NT2/D1 (cell line): ENCODE measurements around the gene ASGR1.

ENCODE experiments used
- DNase-seq: peaks from one replicate; pipeline ENCODE4 v3.0.0-alpha.2; 2011; ENCODE audit warnings: low read depth, low spot score
- H3K27me3 ChIP-seq: 2 replicates; pipeline ENCODE4 v1.6.0; 2011; ENCODE audit warnings: mild to moderate bottlenecking; ENCODE audit not compliant: insufficient read length, insufficient read depth
- H3K36me3 ChIP-seq: 2 replicates; pipeline ENCODE4 v1.6.1; 2011; ENCODE audit warnings: mild to moderate bottlenecking, low read length, mixed read lengths; ENCODE audit not compliant: insufficient read depth, insufficient read length
- H3K4me1 ChIP-seq: 2 replicates; pipeline ENCODE4 v1.5.1; 2011; ENCODE audit not compliant: insufficient read depth, insufficient read length
- H3K4me3 ChIP-seq: 2 replicates; pipeline ENCODE4 v1.5.1; 2011; ENCODE audit warnings: low read depth; ENCODE audit not compliant: insufficient read length
- H3K9ac ChIP-seq: 2 replicates; pipeline ENCODE4 v1.6.0; 2011; ENCODE audit warnings: low read depth; ENCODE audit not compliant: insufficient read length
- H3K9me3 ChIP-seq: 2 replicates; pipeline ENCODE4 v1.5.1; 2011; ENCODE audit warnings: mild to moderate bottlenecking, low read length; ENCODE audit not compliant: insufficient read depth
- SUZ12 ChIP-seq: IDR thresholded peaks from 2 replicates; pipeline ENCODE4 v1.6.1; 2011; ENCODE audit not compliant: insufficient read length, insufficient read depth; ENCODE audit errors: extremely low read depth
- YY1 ChIP-seq: IDR thresholded peaks from 2 replicates; pipeline ENCODE4 v1.6.1; 2011; ENCODE audit not compliant: insufficient read length, insufficient read depth
- ZNF274 ChIP-seq: IDR thresholded peaks from 2 replicates; pipeline ENCODE4 v1.6.1; 2011; ENCODE audit warnings: mild to moderate bottlenecking, low read depth, low read length

Gene ASGR1

DNA sequence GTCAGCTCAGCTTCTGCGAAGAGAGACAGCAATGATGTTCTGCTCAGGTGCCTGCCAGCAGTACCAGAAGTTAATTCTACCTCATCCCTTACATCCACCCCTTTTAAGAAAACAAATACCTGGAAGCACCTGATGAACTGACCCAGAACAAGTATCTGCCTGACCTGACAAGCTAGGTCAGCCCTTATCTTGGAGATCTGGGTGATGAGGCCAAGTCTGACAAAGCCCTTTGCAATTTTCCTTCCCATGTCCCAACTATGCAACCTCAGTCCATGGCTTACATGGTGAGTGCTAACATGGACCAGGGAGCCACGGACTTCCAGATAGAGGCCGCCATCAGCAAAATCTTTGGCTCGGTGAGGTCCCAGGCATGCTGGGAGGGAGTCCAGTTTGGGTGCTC lies 44.2 kb upstream of the ASGR1 start:
- TF ChIP-seq SUZ12 (no peak), YY1 (no peak), ZNF274 (no peak)
- no peaks in the 10 kb centered on the region for H3K27me3 ChIP-seq
- H3K4me1 ChIP-seq = peaks cover 24% of the 10 kb centered on the region
- H3K9ac ChIP-seq = no peak overlapping the region
- no peaks in the 10 kb centered on the region for H3K9me3 ChIP-seq
- H3K4me3 ChIP-seq = no peak overlapping the region
- H3K36me3 ChIP-seq = peaks cover 74% of the 10 kb centered on the region
- DNase-seq = no peak

DNA sequence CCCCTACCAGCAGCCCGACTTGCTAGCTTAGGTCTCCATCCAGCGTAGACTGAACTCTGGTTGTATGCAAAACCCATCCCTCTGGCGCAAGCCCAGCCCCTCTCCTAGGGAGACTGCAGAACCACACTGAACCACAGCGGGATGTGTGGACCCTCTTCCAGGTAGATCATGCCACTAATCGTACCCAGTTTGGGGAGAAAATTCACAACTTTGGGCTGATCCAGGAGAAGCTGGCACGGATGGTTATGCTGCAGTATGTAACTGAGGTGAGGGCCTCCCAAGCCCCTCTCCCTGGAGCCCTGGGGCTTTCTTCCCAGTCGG lies 43.8 kb upstream of the ASGR1 start:
- Histone ChIP-seq H3K4me1 (peaks cover 25% of the 10 kb centered on the region), H3K9me3 (no peaks in the 10 kb centered on the region), H3K4me3 (no peak overlapping the region), H3K9ac (no peak overlapping the region), H3K36me3 (peaks cover 71% of the 10 kb centered on the region), H3K27me3 (no peaks in the 10 kb centered on the region)
- no peak for DNase-seq
- TF ChIP-seq YY1 = no peak
- no peak for TF ChIP-seq SUZ12
- TF ChIP-seq ZNF274 = no peak

DNA sequence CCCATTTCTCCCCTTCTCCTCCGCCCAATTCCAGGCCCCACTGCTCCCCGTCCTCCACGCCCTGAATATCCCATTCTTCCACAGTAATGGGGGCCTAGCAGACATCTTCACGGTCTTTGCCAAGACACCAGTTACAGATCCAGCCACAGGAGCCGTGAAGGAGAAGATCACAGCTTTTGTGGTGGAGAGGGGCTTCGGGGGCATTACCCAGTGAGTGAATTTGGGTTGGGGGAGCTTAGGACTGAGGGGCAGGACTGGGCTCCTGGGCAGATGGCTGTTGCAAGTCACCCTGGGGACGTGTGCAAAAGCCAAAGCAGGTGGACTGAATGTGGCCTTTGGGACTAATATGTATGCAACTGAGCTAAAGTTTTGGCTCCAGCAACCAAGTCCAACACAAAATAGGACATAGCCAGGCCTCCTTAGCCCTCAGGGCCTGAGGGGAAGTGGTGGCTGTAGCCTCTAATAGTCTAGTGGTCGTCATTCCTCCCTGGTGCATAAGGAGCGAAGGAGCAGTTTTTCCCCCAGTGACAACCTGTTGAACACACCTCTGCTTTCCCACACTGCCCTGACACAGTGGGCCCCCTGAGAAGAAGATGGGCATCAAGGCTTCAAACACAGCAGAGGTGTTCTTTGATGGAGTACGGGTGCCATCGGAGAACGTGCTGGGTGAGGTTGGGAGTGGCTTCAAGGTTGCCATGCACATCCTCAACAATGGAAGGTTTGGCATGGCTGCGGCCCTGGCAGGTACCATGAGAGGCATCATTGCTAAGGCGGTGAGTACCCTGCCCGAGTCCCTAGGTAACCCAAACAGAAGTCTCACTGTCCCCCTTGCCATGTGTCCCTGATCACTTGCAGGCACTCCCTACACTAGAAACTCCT lies 43.2 kb upstream of the ASGR1 start:
- TF ChIP-seq YY1 (no peak), ZNF274 (no peak)
- Histone ChIP-seq H3K4me1 (peaks cover 26% of the 10 kb centered on the region), H3K9ac (no peak overlapping the region), H3K27me3 (no peaks in the 10 kb centered on the region), H3K9me3 (no peaks in the 10 kb centered on the region), H3K36me3 (peaks cover 66% of the 10 kb centered on the region), H3K4me3 (no peak overlapping the region)
- DNase-seq = no peak

DNA sequence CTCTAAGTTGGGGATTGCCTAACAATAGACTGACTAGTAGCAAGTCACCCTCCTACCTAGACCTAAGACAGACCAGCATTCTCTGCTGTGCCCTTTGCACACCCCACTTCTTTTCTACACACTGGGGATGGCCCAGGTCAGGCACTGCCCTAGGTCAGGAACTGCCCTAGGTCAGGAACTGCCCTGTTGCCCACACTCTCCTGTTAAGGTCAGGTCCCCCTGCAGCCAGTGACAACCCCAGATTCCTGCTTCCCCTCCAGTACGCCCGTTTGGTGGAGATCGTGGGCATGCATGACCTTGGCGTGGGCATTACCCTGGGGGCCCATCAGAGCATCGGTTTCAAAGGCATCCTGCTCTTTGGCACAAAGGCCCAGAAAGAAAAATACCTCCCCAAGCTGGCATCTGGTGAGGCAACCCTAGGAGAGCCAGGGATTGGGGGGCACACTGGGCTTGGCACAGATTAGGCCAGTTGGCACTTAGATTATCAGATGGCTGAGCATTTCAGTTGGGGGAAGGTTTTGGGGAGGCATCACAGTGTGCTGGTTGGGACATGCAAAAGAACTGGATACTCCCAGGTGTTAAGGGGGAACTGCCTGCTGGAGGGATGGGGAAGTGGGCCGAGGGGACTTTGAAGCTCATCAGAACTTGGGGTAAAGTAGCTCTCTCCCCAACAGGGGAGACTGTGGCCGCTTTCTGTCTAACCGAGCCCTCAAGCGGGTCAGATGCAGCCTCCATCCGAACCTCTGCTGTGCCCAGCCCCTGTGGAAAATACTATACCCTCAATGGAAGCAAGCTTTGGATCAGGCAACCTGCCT lies 42.3 kb upstream of the ASGR1 start:
- no peak for DNase-seq
- H3K36me3 ChIP-seq = peaks cover 58% of the 10 kb centered on the region
- no peak overlapping the region for H3K4me3 ChIP-seq
- H3K27me3 ChIP-seq = no peaks in the 10 kb centered on the region
- TF ChIP-seq ZNF274 (no peak), SUZ12 (no peak), YY1 (no peak)
- H3K4me1 ChIP-seq = peaks cover 26% of the 10 kb centered on the region
- no peaks in the 10 kb centered on the region for H3K9me3 ChIP-seq
- peak overlapping the region; percentile 92 for H3K9ac ChIP-seq

DNA sequence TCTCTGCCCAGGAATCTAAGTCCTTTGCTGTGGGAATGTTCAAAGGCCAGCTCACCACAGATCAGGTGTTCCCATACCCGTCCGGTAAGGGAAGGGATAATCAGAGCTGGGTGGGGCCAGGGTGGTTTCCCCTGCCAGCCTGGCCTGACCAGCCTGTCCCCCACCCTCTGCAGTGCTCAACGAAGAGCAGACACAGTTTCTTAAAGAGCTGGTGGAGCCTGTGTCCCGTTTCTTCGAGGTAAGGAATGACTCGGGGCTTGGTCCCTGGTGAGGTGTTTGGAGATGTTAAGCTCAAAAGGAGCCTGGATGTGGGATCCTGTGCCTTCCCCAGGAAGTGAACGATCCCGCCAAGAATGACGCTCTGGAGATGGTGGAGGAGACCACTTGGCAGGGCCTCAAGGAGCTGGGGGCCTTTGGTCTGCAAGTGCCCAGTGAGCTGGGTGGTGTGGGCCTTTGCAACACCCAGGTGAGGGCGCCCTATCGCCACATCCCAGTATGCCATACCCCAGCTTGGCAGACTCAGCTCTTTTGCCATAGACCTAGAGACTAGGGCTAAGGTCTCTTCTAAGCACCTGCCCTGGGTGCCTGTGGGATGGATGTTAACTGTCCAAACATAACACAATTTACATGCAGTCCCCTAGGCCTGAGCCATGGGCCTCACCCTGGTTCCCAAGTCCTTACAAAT lies 41.6 kb upstream of the ASGR1 start:
- peak overlapping the region; percentile 92 for H3K9ac ChIP-seq
- peaks cover 26% of the 10 kb centered on the region for H3K4me1 ChIP-seq
- H3K9me3 ChIP-seq = no peaks in the 10 kb centered on the region
- no peak for TF ChIP-seq YY1
- TF ChIP-seq ZNF274 = no peak
- TF ChIP-seq SUZ12 = no peak
- DNase-seq = no peak
- peak overlapping the region; percentile 82 for H3K4me3 ChIP-seq
- peaks cover 50% of the 10 kb centered on the region for H3K36me3 ChIP-seq
- H3K27me3 ChIP-seq = no peaks in the 10 kb centered on the region

DNA sequence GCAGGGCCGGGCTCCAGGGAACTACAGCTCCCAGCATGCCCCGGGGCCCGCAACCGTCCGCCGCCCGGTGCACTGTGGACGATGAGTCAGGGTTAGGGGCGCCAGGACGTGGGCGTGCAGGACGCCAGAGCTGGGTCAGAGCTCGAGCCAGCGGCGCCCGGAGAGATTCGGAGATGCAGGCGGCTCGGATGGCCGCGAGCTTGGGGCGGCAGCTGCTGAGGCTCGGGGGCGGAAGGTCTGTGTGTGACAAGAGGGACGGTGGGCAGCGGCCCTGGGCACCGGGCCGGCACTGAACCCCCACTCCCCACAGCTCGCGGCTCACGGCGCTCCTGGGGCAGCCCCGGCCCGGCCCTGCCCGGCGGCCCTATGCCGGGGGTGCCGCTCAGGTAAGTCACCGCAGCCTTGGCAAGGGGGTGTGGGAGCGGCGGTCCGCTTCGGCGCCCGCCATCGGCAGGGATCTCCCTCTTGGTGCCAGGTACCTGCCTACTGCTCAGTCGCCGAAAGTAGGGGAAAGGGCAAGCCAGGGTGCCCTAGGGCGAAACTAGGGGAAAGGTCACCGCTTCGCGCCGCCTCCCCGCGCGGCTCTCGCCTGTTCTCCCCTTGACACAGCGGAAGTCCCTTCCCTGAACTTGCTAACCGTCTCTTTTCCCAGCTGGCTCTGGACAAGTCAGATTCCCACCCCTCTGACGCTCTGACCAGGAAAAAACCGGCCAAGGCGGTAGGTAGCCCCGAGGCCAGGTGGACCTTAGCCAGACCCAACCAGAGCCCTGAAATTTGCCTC lies 40.8 kb upstream of the ASGR1 start, which contains the start of the genes ACADVL and DLG4:
ACADVL (plus strand) TSS at position 127 of the 781 bp plus-strand sequence; CDS start at position 174, 47 bp downstream.
DLG4 (minus strand) TSS at position 25 of the 781 bp plus-strand sequence.
- peaks cover 43% of the 10 kb centered on the region for H3K36me3 ChIP-seq
- H3K9ac ChIP-seq = peak within 1 kb of the TSS; percentile 92
- no peaks in the 10 kb centered on the region for H3K27me3 ChIP-seq
- no peak for DNase-seq
- TF ChIP-seq SUZ12 = no peak
- no peak for TF ChIP-seq YY1
- no peak for TF ChIP-seq ZNF274
- peaks cover 26% of the 10 kb centered on the region for H3K4me1 ChIP-seq
- peak within 1 kb of the TSS; percentile 82 for H3K4me3 ChIP-seq
- H3K9me3 ChIP-seq = no peaks in the 10 kb centered on the region
